Peyer's patch (tissue), 4 donors: ENCODE results near the gene SLC35B1.

Experiments used
- CTCF ChIP-seq, 6 experiments: fragments of 450-650 bp in 4 of 6; fragments of 200-600 bp in 2 of 6; sonication (generic) in 1 of 6; IDR thresholded peaks; one replicate each; pipeline ENCODE4 v1.5.1; 2017 to 2019; ENCODE audit warnings: antibody characterized with exemption in 6 of 6, mild to moderate bottlenecking in 3 of 6, moderate library complexity in 1 of 6
- POLR2A ChIP-seq, 2 donors: fragments of 450-650 bp; IDR thresholded peaks; one replicate each; pipeline ENCODE4 v1.5.1; 2017; ENCODE audit warnings: antibody characterized with exemption in 2 of 2, mild to moderate bottlenecking in 2 of 2, moderate library complexity in 2 of 2

GRCh38 chr17:49705254-49705653 is 2.5 kb downstream of the SLC35B1 start:
- TF ChIP-seq CTCF (IDR thresholded peaks at IDR 0.05) (no peak), POLR2A (IDR thresholded peaks at IDR 0.05) (peak in 1 of 2 donors; percentile 29)
